Measurements from ENCODE around the gene C19orf53. TPM values are rescaled to one million over a fixed set of nuclear protein-coding genes. Genes with fewer than 3 reads are reported as not detected.

Gene C19orf53
- total and polyA plus RNA-seq, 10 of the 15 experiments (the other 5 are each of a cell fraction or from before 2014, with no cell fraction given): 109 to 449 (median 218) TPM

DNA sequence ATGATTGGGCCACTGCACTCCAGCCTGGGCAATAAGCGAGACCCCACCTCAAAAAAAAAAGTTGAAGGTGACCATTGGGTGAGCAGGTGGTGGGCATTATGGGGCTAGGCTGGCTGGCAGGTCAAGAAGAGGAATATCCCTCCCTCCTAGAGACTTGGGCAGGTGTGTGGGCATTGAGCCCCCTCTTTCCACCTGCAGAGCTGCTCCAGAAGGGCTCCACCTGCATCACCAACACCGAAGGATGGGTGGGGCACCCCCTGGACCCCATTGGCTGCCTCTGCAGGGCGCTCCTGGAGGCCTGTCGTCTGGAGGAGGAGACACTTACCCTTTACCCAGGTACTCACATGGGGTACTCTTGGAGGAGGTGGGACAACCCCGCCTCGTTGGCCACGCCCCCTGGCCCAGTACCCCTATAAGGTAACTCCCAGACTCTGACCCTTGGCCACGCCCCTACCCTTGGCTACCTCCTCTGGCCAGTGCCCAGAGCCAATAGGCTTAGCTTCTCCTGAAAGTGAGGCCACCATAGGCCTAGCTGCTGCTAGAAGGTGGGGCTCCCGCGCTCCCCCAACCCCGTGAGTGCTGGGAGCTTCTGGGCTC lies 42.9 kb downstream of the C19orf53 start (continued):
- TF ChIP-seq, protein P1, sequence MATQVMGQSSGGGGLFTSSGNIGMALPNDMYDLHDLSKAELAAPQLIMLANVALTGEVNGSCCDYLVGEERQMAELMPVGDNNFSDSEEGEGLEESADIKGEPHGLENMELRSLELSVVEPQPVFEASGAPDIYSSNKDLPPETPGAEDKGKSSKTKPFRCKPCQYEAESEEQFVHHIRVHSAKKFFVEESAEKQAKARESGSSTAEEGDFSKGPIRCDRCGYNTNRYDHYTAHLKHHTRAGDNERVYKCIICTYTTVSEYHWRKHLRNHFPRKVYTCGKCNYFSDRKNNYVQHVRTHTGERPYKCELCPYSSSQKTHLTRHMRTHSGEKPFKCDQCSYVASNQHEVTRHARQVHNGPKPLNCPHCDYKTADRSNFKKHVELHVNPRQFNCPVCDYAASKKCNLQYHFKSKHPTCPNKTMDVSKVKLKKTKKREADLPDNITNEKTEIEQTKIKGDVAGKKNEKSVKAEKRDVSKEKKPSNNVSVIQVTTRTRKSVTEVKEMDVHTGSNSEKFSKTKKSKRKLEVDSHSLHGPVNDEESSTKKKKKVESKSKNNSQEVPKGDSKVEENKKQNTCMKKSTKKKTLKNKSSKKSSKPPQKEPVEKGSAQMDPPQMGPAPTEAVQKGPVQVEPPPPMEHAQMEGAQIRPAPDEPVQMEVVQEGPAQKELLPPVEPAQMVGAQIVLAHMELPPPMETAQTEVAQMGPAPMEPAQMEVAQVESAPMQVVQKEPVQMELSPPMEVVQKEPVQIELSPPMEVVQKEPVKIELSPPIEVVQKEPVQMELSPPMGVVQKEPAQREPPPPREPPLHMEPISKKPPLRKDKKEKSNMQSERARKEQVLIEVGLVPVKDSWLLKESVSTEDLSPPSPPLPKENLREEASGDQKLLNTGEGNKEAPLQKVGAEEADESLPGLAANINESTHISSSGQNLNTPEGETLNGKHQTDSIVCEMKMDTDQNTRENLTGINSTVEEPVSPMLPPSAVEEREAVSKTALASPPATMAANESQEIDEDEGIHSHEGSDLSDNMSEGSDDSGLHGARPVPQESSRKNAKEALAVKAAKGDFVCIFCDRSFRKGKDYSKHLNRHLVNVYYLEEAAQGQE (IDR thresholded peaks at IDR 0.05; ENCODE audit: low read depth, low read length): no peak
- TF ChIP-seq MEF2A (IDR thresholded peaks at IDR 0.05; ENCODE audit: insufficient read depth, low read depth, low read length) (no peak), FOS (IDR thresholded peaks at IDR 0.05; ENCODE audit: borderline replicate concordance, extremely low read depth, insufficient read length) (peak; percentile 11), WRNIP1 (IDR thresholded peaks at IDR 0.05; ENCODE audit: borderline replicate concordance, low read depth, low read length) (no peak), NR2F1 (conservative IDR thresholded peaks at IDR 0.05) (no peak), ZNF207 (IDR thresholded peaks at IDR 0.05; ENCODE audit: borderline replicate concordance) (no peak), JUND (IDR thresholded peaks at IDR 0.05; ENCODE audit: low read depth, low read length) (no peak)

DNA sequence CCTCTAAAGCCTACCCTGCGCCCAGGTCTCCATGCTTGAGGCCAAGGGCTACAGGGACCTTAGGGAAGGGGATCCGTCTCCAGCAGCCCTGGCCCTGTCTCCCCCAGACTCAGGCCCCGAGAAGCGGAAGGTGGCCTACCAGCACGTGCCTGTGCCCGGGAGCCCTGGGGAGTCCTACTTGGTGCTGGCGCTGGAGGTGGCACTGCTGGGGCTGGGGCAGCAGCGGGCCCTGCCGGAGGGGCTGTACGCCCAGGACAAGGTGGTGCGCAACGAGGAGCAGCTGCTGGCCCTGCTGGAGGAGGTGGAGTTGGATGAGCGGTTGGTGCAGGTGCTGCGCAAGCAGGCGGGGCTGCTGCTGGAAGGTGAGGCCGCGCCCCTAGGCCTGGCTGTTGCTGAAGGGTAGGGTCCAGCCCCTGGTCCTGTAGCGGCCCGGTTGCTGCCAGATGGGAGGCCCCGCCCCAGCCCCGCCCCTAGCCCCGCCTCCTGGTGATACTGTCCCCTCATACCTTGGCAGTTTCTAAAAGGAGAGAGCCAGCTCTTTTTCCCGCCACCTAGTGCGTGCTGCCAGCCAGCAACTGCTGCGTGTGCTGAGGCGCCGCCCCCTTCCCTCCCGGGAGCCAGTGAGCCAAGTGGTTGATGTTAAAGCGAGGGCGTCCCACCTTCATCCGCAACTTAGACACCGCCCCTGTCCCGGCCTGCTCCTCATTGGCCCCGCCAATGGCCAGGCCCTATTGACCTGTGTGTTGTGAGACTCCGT lies 43.5 kb downstream of the C19orf53 start:
- ATAC-seq (no peak), DNase-seq (ENCODE audit: low read depth, low spot score) (no peak), FAIRE-seq (no peak)
- H3K27ac ChIP-seq (ENCODE audit: control insufficient read depth, insufficient read depth): no peak overlapping the region; the same call in 1 of the 2 replicates
- CTCF ChIA-PET: no interaction called here
- in situ Hi-C loops (cut with MboI) (no loop called here), intact Hi-C loops (cut with micrococcal nuclease; ENCODE audit: unreplicated experiment) (no loop called here)
- H3K9ac ChIP-seq (ENCODE audit: control insufficient read depth, insufficient read depth, low read length): no peak overlapping the region; the same call in 1 of the 2 replicates
- no peak overlapping the region; the same call in 1 of the 2 replicates for H2AFZ ChIP-seq (ENCODE audit: control insufficient read depth, low read depth, low read length)
- no peaks in the 10 kb centered on the region for H4K20me1 ChIP-seq (ENCODE audit: control insufficient read depth, insufficient read depth)
- no peaks in the 10 kb centered on the region for H3K79me2 ChIP-seq (ENCODE audit: control insufficient read depth, insufficient read depth, low read length)
- H3K4me2 ChIP-seq (ENCODE audit: control insufficient read depth, insufficient read depth): peak overlapping the region; percentile 55
- POLR2A ChIA-PET: no interaction called here
- no TSS peak for BruUV-seq (replicated peaks)
- H3K4me1 ChIP-seq (ENCODE audit: control insufficient read depth, insufficient read depth, low read length): no peaks in the 10 kb centered on the region
- WGBS (ENCODE audit: insufficient coverage, insufficient replicate concordance, low lambda C conversion rate, missing lambda C conversion rate): 96% methylated on average over 29 of the region's 35 CpGs
- RAD21 ChIA-PET (ENCODE audit: unreplicated experiment): no interaction called here
- H3K36me3 ChIP-seq (ENCODE audit: control insufficient read depth in 2 of 2, insufficient read depth in 2 of 2, low read length in 1 of 2): 0 out of 4 replicates have a peak, but pooled peaks cover 0 to 3% of the 10 kb centered on the region in 2 experiments
- no peaks in the 10 kb centered on the region for H3K27me3 ChIP-seq (replicated peaks in 1 of 2; ENCODE audit: control insufficient read depth in 2 of 2, insufficient read depth in 2 of 2, low read length in 1 of 2)
- H3K9me3 ChIP-seq (replicated peaks; ENCODE audit: control insufficient read depth, insufficient read depth, low read length): no peaks in the 10 kb centered on the region
- no peak overlapping the region for H3K4me3 ChIP-seq
- SMC1A ChIA-PET (ENCODE audit: uncharacterized antibody, unreplicated experiment): no interaction called here
- TF ChIP-seq, protein P2, sequence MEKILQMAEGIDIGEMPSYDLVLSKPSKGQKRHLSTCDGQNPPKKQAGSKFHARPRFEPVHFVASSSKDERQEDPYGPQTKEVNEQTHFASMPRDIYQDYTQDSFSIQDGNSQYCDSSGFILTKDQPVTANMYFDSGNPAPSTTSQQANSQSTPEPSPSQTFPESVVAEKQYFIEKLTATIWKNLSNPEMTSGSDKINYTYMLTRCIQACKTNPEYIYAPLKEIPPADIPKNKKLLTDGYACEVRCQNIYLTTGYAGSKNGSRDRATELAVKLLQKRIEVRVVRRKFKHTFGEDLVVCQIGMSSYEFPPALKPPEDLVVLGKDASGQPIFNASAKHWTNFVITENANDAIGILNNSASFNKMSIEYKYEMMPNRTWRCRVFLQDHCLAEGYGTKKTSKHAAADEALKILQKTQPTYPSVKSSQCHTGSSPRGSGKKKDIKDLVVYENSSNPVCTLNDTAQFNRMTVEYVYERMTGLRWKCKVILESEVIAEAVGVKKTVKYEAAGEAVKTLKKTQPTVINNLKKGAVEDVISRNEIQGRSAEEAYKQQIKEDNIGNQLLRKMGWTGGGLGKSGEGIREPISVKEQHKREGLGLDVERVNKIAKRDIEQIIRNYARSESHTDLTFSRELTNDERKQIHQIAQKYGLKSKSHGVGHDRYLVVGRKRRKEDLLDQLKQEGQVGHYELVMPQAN (conservative IDR thresholded peaks at IDR 0.05): no peak
- 0 out of 2 replicates have a peak, but pooled peaks have one; percentile 35 for TF ChIP-seq POLR2A (IDR thresholded peaks at IDR 0.05; ENCODE audit: low read depth, low read length)

Measured in GM12878 (cell line).